GM19025 (cell line): ENCODE results near the gene SLIT1.

Experiments
- ATAC-seq: cut with Tn5 transposase; IDR thresholded peaks from one replicate; pipeline ENCODE4 v1.9.1; 2021; ENCODE audit warnings: mild to moderate bottlenecking, low read depth, moderate library complexity; ENCODE audit not compliant: unreplicated experiment

The SLIT1 gene

DNA sequence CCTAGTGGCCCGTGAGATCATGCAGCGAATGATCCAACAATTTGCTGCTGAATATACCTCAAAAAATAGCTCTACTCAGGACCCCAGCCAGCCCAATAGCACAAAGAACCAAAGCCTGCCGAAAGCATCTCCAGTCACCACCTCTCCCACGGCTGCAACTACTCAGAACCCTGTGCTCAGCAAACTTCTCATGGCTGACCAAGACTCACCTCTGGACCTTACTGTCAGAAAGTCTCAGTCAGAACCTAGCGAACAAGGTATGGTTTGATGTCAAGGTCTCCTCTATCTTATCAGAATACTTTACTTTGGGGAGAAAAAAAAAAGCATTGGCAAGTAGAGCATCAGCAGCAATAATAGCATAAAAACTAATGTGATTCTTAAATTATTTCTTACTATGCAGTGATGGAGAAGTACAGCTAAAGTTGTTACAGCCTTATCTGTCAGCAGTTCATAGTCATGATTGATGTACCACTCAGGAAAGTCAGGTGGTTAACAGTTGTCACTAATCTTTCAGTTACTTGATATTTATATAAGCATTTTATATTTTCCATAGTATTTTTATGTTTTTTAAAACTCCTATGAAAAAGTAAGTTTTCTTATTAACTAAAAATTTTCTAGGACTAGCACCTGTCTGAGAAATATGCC is 236.6 kb downstream of the SLIT1 start:
- no peak for ATAC-seq
